NAMALWA (cell line): ENCODE measurements around the gene ADGRF1.
"Not testable (repeated sequence)": the region's sequence is repeated elsewhere in the genome, so short reads cannot be mapped to it uniquely, and the experiment has no call there.

Source experiments
- DNase-seq: peaks from one replicate; pipeline ENCODE4 v3.0.0-alpha.2; 2015; ENCODE audit warnings: low spot score

ADGRF1 gene

DNA sequence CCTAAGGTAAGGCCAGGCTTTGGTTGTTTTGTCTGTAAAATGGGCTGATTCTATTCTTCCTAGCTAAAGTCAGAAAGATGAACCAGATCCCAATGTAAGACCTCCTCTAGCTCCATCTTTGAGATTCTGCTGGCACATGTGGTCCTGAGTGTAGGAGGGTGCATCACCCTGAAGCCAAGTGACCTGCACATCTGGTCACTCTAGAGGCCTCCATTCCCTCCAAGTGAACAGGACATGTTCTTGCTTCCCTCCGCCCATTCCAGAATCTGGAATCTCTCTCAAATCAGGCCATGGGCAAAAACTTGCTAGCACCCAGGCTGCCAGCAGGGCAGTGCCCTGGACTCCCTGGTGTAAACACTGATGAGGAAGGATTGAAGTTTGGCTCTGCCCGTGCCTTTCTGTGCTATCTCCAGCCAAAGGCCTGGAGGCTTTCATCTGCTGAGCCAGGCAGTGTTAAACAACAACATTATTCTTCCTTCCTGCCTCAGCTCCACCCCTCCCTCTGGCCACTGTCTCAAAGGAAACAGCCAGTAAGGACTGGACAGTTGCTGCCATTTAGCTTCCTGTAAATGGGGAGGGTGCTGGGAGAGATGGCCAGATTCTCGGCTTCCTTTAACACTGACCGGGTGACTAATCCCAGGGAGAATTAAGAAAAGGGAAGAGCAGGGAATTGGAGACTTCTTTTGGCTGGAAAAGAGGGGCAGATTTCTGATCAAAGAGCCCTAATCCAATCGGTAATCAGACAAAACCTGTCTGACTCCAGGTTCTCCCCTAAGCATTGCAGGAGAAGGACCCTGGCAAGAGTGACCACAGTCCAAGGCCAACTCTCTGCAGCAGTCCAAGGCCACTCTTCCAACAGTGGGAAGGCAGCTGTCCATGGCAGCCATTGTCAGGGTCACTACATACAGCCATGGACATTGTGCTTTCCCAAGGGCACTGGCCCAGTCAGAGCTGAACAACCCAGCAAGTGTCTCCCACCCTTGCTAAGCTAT is 19.5 kb upstream of the ADGRF1 start:
- no peak for DNase-seq

GRCh38 chr6:47059216-47059885 is 17.2 kb upstream of the ADGRF1 start:
- no peak for DNase-seq

GRCh38 chr6:47057830-47058540 is 15.9 kb upstream of the ADGRF1 start:
- DNase-seq, result no peak

- no peak for DNase-seq
Observed at GRCh38 chr6:47056832-47057231, 14.7 kb upstream of the ADGRF1 start.

DNA sequence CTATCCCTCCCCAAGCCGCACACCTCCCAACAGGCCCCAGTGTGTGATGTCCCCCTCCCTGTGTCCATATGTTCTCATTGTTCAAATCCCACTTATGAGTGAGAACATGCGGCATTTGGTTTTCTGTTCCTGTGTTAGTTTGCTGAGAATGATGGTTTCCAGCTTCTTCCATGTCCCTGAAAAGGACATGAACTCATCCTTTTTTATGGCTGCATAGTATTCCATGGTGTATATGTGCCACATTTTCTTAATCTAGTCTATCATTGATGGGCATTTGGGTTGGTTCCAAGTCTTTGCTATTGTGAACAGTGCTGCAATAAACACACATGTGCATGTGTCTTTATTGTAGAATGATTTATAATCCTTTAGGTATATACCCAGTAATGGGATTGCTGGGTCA is 12.2 kb upstream of the ADGRF1 start:
- DNase-seq, result not testable (repeated sequence)

DNA sequence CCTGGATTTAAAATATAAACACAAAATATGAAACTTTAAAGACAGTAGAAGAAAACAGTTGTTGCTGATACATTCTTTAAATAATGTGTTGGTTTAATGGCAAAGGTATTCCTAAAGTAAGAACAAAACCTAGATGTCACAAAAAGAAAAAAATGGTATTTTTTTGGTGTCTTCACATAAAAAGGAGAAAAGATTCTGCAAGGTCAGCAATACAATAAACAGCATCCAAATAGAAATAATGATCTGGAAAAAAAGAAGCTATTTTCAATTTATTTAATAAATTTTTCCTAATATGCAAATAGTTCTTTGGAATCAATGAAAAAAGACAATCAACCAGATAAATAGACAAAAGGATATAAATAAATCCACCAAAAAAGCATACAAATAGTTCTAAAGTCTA is 6.5 kb upstream of the ADGRF1 start:
- no peak for DNase-seq

- DNase-seq, result peak; percentile 85
Observed at GRCh38 chr6:47047479-47048407, 5.6 kb upstream of the ADGRF1 start.

DNA sequence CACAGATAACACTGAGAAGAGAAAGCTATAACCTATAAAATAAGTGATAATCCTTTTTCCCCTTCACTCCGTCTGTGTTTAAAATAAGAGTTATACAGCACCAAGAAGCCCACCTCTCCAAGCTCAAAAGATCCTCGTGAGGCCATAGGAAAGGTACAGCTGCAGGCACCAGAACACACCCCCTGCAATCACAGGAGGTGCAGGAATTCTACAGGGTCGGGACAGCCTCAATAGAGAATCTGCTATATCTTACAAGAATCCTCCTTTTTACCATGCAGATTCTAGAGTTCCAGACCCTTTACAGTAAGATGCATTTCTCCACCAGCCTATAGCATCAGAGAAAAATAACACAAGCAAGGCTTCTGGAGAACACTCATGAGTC is 5.0 kb upstream of the ADGRF1 start:
- DNase-seq, result no peak

GRCh38 chr6:47044397-47044796 is 2.3 kb upstream of the ADGRF1 start:
- DNase-seq, result no peak

DNA sequence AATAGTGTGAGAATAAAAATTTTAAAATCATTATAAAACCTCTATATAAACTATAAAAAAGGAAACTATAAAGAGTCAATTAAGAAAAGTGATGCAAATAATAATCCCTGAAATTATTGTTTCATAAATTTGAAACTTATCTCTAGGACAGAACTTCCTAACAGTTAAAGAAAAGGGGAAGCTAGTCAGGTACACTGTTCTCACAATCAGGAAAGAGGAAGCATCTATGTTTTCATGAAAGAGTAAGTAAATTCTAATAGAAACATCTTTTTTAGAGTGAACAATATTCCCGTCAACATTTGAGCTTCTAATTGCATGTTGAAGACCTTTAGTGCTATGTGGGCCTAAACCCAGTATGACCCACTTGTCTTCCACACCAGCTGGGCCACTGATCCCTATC is 1.2 kb upstream of the ADGRF1 start:
- DNase-seq, result no peak

DNA sequence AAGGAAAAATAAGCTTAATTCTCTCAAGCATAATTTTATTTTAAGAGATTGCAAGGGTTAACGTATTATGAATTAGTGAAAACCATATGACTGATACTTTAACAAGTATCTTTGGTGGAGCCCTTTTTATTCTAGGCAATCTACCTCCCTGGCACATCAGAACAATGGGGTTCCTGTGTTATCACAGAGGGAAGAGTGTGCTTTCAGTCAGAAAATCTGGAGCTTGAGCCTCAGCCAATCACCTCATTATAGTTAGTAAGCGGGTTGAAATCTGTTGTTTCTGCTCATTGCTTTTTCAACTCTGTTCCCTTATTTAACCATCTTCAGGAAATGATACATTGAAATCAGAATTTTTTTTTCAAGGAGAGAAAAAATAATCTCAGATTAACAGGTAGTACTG is 391 bp downstream of the ADGRF1 start:
- DNase-seq, result no peak

- no peak for DNase-seq
Observed at GRCh38 chr6:47034926-47035325, 7.2 kb downstream of the ADGRF1 start.

GRCh38 chr6:47034421-47034820 is 7.7 kb downstream of the ADGRF1 start:
- no peak for DNase-seq

DNA sequence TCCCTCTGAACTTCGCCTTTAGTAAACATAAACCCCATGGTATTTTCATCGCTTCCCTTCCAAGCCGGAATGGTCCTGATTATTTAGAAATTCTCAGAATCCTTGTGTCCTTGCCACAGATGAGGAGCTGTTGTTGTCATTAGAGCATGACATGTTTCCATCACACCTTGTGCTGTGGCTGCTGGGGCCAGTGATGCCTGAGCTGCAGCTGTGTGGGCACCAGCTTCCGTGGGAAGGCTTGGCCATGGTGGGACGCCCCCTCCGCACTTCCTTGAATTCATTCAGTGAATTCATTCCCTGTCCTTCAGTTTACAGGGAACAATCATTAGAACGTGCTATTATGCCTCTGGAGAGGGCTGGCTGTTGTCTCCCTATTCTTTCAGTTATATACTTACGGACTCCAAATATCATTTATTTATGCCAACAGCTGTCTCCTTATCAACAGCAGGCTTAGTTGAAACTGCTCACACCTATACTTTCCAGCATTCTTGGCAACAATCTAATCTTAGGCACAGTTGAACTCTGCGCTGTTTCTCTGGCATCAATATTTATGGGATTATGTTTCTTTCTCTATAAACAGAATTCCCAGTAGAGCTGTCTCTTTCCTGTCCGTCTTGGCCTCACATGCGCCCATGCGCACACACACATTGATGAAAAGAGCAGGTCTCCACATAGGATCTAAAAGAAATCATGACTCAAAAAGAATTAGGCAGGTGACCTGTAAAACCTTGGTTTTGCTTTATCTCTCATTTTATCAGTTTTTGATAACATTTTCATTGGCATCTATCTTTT is 9.0 kb downstream of the ADGRF1 start:
- DNase-seq, result no peak

DNA sequence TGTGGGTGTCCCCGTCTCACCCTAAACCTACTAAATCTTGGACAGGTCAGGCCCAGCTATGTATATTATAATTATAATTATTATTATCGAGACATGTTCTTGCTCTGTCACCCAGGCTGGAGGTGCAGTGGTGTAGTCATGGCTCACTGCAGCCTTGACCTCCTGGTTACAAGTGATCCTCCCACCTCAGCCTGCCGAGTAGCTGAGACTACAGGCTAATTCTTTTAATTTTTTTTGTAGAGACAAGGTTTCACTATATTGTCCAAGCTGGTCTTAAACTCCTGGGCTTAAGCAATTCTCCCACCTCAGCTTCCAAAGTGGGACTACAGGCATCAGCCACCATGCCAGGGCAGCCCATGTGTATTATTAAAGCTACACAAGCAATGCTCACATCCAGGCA is 10.5 kb downstream of the ADGRF1 start:
- DNase-seq, result no peak

DNA sequence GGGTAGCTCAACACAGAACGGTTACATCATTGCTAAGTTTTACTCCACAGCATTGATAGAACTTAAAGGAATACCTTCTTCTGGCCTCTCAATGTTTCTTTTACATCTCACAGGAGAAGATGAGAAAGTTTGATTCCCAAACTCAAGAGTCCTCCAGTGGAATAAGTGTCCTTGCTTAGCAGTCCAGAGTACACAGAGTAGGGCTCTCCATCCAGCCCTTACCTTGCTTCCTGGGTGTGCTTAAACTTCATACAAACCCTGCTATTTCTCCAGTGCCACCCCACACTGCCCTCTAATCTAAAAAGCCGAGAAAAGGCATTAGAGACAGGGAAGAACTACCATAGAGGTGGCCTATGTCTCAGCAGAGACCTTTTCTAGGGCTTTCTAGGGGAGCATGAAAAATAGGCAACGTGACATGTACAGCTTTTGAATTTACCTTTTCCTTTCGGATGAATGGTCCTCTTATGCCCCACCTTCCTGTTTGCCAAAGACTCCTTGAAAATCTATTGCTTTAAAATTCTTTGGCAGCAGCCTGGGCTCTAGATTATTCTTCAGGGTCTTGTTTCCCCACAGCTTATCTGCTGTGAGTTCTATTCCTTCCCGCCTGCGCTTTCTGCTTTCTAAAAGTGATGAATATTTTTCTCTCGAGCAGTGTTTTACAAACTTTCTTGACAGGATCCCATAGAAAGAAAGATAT is 12.1 kb downstream of the ADGRF1 start:
- no peak for DNase-seq

- no peak for DNase-seq
Observed at GRCh38 chr6:47028835-47029360, 13.2 kb downstream of the ADGRF1 start.

- no peak for DNase-seq
Observed at GRCh38 chr6:47027315-47027714, 14.8 kb downstream of the ADGRF1 start.

DNA sequence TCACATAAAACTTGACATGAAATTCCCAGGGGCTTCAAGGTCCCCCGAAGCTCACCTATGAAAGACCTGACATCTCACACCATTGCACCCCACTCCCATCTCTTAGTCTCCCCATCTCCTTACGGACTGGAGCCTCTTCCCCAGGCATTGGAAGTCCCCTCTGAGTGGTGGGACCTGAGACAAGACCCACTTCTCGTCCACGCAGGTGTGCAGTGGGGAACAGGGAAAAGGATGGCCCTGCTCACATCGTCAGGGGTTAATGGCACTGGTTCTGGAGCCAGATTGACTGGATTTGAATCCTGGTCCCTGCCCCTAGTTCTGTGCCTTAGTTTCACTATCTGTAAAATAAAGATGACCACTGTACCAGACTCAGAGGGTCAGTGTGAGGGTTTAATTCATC is 15.5 kb downstream of the ADGRF1 start:
- no peak for DNase-seq

DNA sequence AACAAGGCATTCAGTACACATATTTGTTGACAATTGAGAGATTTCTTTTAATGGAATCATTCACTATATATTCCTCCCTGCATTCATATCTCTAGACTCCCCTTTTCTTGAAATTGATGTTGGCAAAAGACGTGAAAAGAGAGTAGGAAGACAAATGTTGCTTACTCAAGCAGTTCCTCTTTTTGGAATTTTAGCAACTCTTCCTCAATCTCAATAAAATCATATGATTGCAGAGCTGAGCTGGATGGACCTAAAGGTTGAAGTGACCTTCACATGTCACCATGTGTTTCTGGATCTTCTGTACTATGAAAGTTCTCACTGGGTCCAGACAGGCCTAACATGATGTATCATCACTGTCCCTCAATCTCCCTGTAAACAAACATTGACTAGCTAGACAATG is 18.6 kb downstream of the ADGRF1 start:
- DNase-seq, result no peak
